ENCODE measurements around the gene TNFRSF14. TPM values are rescaled to one million over a fixed set of nuclear protein-coding genes. Genes with fewer than 3 reads are reported as not detected.

TNFRSF14 gene
- total and polyA plus RNA-seq, 2 of the 13 experiments (the other 11 are each of a cell fraction or from before 2014, with no cell fraction given) = 11.9 to 49.9 TPM

DNA sequence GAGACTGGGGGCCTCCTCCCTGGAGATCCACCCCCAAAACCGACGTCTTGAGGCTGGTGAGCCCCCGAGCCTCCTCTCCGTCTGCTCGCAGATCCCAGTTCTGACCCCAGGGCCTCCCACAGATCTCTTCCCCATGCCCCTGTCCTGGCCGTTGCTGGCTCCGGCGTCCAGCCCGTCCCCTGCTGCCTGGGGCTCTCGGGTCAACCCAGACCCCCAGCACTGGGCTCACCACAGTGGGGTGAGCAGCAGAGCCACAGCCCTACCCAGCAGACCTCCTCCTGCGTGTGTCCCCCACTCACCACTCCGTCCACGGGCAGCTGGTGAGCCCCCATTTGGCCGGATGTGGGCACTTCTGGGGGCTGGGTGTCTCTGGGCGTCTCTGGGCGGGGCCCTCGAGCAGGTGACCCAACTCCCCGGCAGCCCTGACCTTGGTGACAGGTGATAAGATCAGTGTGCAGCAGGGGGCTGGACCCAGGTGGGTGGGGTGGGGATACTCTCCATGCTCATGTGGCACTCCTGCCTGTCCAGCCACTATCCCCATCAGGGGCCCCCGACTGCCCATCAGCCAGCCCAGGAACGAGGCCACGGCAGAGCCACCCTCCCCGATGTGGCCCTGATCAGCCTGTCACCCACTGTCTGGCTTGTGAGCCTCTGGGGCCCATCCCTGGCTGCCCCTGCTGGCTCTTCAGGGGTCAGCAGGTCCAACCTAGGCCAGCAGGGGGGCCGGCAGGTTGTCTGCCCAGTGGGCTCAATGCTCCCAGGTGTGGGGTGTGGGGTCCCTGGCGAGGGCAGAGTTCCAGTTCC lies 709 bp downstream of the TNFRSF14 start (continued):
- TF ChIP-seq ARNTL (CRISPR knock-in tag; IDR thresholded peaks at IDR 0.05) = peak; percentile 26; the same call in 1 of the 2 replicates
- 0 out of 2 replicates have a peak, but pooled peaks have one; percentile 46 for TF ChIP-seq PHF21A (CRISPR knock-in tag; IDR thresholded peaks at IDR 0.05)
- peak; percentile 77 for TF ChIP-seq SAP130 (CRISPR knock-in tag; IDR thresholded peaks at IDR 0.05; ENCODE audit: low read depth)
- 0 out of 2 replicates have a peak, but pooled peaks have one; percentile 32 for TF ChIP-seq NR2C2 (CRISPR knock-in tag; IDR thresholded peaks at IDR 0.05; ENCODE audit: borderline replicate concordance)
- peak; percentile 1; the same call in 1 of the 2 replicates for TF ChIP-seq RXRA (CRISPR knock-in tag; IDR thresholded peaks at IDR 0.05)
- no peak for TF ChIP-seq LCORL (IDR thresholded peaks at IDR 0.05)
- no peak; the same call in 1 of the 2 replicates for TF ChIP-seq LCORL (CRISPR knock-in tag; IDR thresholded peaks at IDR 0.05)
- TF ChIP-seq SKIL (CRISPR knock-in tag; IDR thresholded peaks at IDR 0.05; ENCODE audit: borderline replicate concordance) = peak; percentile 58; the same call in 1 of the 2 replicates
- TF ChIP-seq THAP7 (CRISPR knock-in tag; IDR thresholded peaks at IDR 0.05) = 0 out of 2 replicates have a peak, but pooled peaks have one; percentile 4
- TF ChIP-seq, protein P1, sequence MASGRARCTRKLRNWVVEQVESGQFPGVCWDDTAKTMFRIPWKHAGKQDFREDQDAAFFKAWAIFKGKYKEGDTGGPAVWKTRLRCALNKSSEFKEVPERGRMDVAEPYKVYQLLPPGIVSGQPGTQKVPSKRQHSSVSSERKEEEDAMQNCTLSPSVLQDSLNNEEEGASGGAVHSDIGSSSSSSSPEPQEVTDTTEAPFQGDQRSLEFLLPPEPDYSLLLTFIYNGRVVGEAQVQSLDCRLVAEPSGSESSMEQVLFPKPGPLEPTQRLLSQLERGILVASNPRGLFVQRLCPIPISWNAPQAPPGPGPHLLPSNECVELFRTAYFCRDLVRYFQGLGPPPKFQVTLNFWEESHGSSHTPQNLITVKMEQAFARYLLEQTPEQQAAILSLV (CRISPR knock-in tag; IDR thresholded peaks at IDR 0.05; ENCODE audit: borderline replicate concordance) = no peak
- TF ChIP-seq ZMAT3 (CRISPR knock-in tag; conservative IDR thresholded peaks at IDR 0.05) = peak; percentile 38; the same call in 1 of the 2 replicates
- TF ChIP-seq, protein P2, sequence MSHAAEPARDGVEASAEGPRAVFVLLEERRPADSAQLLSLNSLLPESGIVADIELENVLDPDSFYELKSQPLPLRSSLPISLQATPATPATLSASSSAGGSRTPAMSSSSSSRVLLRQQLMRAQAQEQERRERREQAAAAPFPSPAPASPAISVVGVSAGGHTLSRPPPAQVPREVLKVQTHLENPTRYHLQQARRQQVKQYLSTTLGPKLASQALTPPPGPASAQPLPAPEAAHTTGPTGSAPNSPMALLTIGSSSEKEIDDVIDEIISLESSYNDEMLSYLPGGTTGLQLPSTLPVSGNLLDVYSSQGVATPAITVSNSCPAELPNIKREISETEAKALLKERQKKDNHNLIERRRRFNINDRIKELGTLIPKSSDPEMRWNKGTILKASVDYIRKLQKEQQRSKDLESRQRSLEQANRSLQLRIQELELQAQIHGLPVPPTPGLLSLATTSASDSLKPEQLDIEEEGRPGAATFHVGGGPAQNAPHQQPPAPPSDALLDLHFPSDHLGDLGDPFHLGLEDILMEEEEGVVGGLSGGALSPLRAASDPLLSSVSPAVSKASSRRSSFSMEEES (CRISPR knock-in tag; IDR thresholded peaks at IDR 0.05) = peak; percentile 69
- no peak for TF ChIP-seq ZXDC (CRISPR knock-in tag; IDR thresholded peaks at IDR 0.05)
- TF ChIP-seq KDM4B (CRISPR knock-in tag; IDR thresholded peaks at IDR 0.05) = no peak
- peak; percentile 35; the same call in 1 of the 2 replicates for TF ChIP-seq ZNF317 (CRISPR knock-in tag; IDR thresholded peaks at IDR 0.05)
- TF ChIP-seq ZFYVE20 (CRISPR knock-in tag; IDR thresholded peaks at IDR 0.05; ENCODE audit: borderline replicate concordance, low read depth) = 0 out of 2 replicates have a peak, but pooled peaks have one; percentile 9
- peak; percentile 78 for TF ChIP-seq SP5 (CRISPR knock-in tag; IDR thresholded peaks at IDR 0.05; ENCODE audit: borderline replicate concordance, low read depth)

Measured in HepG2 (cell line).